Measurements from ENCODE around the gene UBIAD1.

UBIAD1 gene

GRCh38 chr1:11245248-11245647 lies 27.8 kb upstream of the UBIAD1 start:
- H3K27me3 ChIP-seq (ENCODE audit: low read length), result no peaks in the 10 kb centered on the region
- no peaks in the 10 kb centered on the region for H3K9me2 ChIP-seq (replicated peaks; ENCODE audit: insufficient read depth, low read length)
- no peak overlapping the region for H3K4me2 ChIP-seq (ENCODE audit: low read depth, low read length, poor library complexity, severe bottlenecking)
- no peaks in the 10 kb centered on the region for H3K79me2 ChIP-seq (ENCODE audit: insufficient read depth, low read length)
- peaks cover 11% of the 10 kb centered on the region for H3K36me3 ChIP-seq (ENCODE audit: low read length)
- H2AFZ ChIP-seq (ENCODE audit: low read depth, low read length, severe bottlenecking), result no peak overlapping the region
- no peak overlapping the region for H3K9ac ChIP-seq (ENCODE audit: low read length)
- no peaks in the 10 kb centered on the region for H4K20me1 ChIP-seq (ENCODE audit: low read depth, low read length)
- no peaks in the 10 kb centered on the region for H3K9me3 ChIP-seq (ENCODE audit: insufficient read depth, low read length)
- H3K27ac ChIP-seq (ENCODE audit: low read depth, low read length), result no peak overlapping the region
- H3F3A ChIP-seq (ENCODE audit: insufficient read depth), result no peaks in the 10 kb centered on the region
- H3K4me3 ChIP-seq (ENCODE audit: insufficient read depth, low read length, poor library complexity, severe bottlenecking), result no peak overlapping the region
- TF ChIP-seq EZH2phosphoT487 (conservative IDR thresholded peaks at IDR 0.05; ENCODE audit: low read length) (no peak), CTCF (IDR thresholded peaks at IDR 0.05; ENCODE audit: insufficient read depth, low read length, poor library complexity, severe bottlenecking) (no peak)

DNA sequence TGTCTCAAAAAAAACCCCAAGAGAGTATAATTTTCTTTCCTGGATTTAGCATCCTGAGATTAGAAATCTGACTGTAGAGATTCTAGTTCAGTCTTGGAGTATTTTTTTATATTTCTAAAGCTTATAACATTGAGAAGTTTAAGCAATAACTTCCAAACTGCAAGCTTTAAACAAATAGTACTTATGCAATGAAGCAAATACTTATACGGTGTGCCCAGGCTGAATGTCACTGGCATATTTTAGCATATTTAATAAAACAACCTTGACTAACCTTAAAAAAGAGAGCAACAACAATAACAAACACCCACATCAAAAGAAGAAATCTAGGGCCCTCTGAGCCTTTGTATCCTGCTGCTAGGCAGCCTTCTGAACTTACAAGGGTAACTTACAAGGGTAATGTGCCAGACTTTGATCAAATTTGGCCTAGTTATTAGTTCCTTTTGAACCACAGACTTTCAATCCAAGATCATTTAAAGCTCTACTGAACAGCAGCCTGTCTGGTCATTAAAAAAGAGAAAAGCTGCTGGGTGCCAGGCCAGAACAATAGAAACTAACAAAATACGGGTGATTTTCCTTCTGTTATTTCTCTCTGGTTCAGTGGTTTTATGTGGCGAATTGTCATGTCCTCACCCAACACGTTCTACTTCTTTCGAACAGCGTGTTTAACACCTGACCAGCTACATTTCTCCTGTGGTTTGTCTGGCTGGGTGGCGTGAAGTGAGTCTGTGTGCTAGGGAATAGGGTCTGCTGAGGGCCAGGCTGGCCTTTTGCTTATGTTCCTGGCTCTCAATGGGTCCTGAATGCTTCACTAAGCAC lies 26.9 kb upstream of the UBIAD1 start:
- H3K9me3 ChIP-seq (ENCODE audit: insufficient read depth, low read length), result no peaks in the 10 kb centered on the region
- H3K27ac ChIP-seq (ENCODE audit: low read depth, low read length), result no peak overlapping the region
- no peaks in the 10 kb centered on the region for H3K79me2 ChIP-seq (ENCODE audit: insufficient read depth, low read length)
- H2AFZ ChIP-seq (ENCODE audit: low read depth, low read length, severe bottlenecking), result no peak overlapping the region
- H3K4me3 ChIP-seq (ENCODE audit: insufficient read depth, low read length, poor library complexity, severe bottlenecking), result no peak overlapping the region
- H3K4me2 ChIP-seq (ENCODE audit: low read depth, low read length, poor library complexity, severe bottlenecking), result no peak overlapping the region
- H3K9ac ChIP-seq (ENCODE audit: low read length), result no peak overlapping the region
- no peaks in the 10 kb centered on the region for H3F3A ChIP-seq (ENCODE audit: insufficient read depth)
- no peaks in the 10 kb centered on the region for H3K27me3 ChIP-seq (ENCODE audit: low read length)
- no peak for TF ChIP-seq CTCF (IDR thresholded peaks at IDR 0.05; ENCODE audit: insufficient read depth, low read length, poor library complexity, severe bottlenecking)
- TF ChIP-seq EZH2phosphoT487 (conservative IDR thresholded peaks at IDR 0.05; ENCODE audit: low read length), result no peak
- H3K9me2 ChIP-seq (replicated peaks; ENCODE audit: insufficient read depth, low read length), result no peaks in the 10 kb centered on the region
- H3K36me3 ChIP-seq (ENCODE audit: low read length), result peaks cover 5% of the 10 kb centered on the region
- no peaks in the 10 kb centered on the region for H4K20me1 ChIP-seq (ENCODE audit: low read depth, low read length)

GRCh38 chr1:11248169-11248568 lies 24.8 kb upstream of the UBIAD1 start:
- H4K20me1 ChIP-seq (ENCODE audit: low read depth, low read length), result no peaks in the 10 kb centered on the region
- no peaks in the 10 kb centered on the region for H3K27me3 ChIP-seq (ENCODE audit: low read length)
- no peak overlapping the region for H3K4me3 ChIP-seq (ENCODE audit: insufficient read depth, low read length, poor library complexity, severe bottlenecking)
- no peak overlapping the region for H3K9ac ChIP-seq (ENCODE audit: low read length)
- peaks cover 15% of the 10 kb centered on the region; the same call in 1 of the 2 replicates for H3K36me3 ChIP-seq (ENCODE audit: low read length)
- H3K79me2 ChIP-seq (ENCODE audit: insufficient read depth, low read length), result no peaks in the 10 kb centered on the region
- no peak overlapping the region for H2AFZ ChIP-seq (ENCODE audit: low read depth, low read length, severe bottlenecking)
- H3K9me3 ChIP-seq (ENCODE audit: insufficient read depth, low read length), result no peaks in the 10 kb centered on the region
- TF ChIP-seq CTCF (IDR thresholded peaks at IDR 0.05; ENCODE audit: insufficient read depth, low read length, poor library complexity, severe bottlenecking), result no peak
- TF ChIP-seq EZH2phosphoT487 (conservative IDR thresholded peaks at IDR 0.05; ENCODE audit: low read length), result no peak
- H3K9me2 ChIP-seq (replicated peaks; ENCODE audit: insufficient read depth, low read length), result no peaks in the 10 kb centered on the region
- no peaks in the 10 kb centered on the region for H3F3A ChIP-seq (ENCODE audit: insufficient read depth)
- H3K4me2 ChIP-seq (ENCODE audit: low read depth, low read length, poor library complexity, severe bottlenecking), result no peak overlapping the region
- no peak overlapping the region for H3K27ac ChIP-seq (ENCODE audit: low read depth, low read length)

All from SU-DHL-6 (cell line).